ENCODE measurements around the gene CIAO2B.
A peak's percentile ranks its signal among the peaks of the same experiment; 100 is the strongest.
"Not testable (repeated sequence)": the region's sequence is repeated elsewhere in the genome, so short reads cannot be mapped to it uniquely, and the experiment has no call there.

CIAO2B gene

DNA sequence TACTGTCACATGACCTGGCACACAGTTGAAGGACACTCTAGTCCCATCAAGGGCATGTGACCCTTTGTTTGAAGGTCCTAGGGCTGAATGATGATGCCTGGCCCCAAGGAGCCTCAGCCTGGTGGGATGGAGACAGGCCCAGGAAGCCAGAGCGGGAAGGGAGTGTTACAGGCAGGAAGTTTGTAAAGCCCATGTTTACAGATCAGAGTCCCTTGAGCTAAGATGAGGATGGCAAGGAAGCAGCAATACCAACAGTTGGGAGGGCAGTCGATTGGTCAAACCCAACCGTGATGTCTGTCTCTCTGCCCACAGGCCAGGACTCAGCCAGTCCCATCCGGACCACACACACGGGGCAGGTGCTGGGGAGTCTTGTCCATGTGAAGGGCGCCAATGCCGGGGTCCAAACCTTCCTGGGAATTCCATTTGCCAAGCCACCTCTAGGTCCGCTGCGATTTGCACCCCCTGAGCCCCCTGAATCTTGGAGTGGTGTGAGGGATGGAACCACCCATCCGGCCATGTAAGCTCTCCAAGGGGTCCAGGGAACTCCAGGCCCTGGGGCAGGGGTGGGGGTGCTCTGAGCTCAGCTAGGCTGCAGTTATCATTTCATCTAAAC lies 3.6 kb upstream of the CIAO2B start:
- FAIRE-seq, result no peak
- DNase-seq (ENCODE audit: low spot score), result no peak

DNA sequence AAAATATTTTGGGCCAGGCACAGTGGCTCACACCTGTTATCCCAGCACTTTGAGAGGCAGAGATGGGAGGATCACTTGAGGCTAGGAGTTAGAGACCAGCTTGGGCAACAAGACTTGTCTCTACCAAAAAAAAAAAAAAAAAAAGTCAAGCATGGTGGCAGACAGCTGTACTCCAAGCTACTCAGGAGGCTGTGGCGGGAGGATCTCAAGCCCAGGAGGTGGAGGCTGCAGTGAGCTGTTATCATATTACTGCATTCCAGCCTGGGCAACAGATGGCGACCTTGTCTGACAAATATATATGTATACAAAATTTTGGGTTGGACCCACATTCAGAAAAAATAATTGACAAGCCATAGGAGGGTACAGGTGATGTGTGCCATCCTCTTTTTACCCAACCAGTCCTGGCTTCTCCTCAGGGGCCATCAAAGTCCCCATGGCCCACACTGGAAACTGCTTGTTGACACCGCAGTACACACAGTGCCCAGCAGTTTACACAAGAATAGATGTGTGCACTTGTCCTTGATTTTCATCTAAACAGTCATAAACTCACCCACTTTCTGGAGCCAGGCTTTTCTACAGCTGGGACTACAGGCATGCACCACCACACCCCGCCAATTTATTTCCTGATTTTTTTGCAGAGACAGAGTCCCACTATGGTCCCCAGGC lies 2.8 kb upstream of the CIAO2B start:
- FAIRE-seq (no peak), DNase-seq (ENCODE audit: low spot score) (no peak)

DNA sequence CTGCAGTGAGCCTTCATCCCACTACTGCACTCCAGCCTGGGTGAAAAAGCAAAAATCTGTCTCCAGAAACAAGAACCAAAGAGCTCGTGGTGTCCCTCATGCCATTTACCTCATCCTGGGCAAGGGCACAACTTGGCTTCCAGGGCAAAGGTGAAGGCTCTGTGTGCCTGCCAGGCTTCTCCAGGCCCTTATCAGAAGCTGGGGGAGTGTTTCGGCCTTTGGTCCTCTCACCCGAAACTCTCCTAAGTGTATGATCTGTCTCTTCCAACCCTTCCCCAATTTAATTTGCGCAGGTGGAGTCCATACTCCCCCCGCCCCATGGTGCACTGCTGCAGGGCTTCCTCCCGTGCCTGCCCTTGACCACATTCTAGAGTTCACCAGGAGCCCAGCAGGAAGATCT lies 2.3 kb upstream of the CIAO2B start:
- FAIRE-seq (no peak), DNase-seq (ENCODE audit: low spot score) (no peak)

DNA sequence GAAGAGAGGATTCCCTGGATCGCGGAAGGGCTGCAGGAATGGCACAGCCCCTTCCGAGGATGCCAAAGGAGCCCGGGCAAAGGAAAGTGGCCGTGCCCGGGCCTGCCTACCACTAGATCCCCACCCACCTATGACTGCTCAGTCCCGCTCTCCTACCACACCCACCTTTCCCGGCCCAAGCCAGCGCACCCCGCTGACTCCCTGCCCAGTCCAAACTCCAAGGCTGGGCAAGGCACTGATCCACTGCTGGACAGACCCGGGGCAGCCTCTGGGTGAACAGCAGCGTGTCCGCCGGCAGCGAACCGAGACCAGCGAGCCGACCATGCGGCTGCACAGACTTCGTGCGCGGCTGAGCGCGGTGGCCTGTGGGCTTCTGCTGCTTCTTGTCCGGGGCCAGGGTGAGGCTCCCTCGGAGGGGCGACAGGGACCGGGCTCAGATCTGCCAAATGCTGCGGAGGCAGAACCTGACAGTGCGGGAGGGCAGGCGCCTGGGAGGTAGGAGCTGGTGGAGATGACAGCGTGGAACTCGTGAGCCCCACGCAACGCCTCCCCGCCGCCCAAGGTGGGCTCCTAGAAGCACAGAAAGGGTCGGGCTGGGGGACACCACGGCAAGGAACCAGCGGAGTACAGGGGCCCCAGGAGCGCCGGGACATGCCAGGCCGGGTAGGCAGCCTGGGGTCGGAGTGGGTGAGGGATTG lies 1.3 kb upstream of the CIAO2B start, which contains the start of gene CES2:
TSS of gene CES2 (plus strand) at position 203 of the 698 bp plus-strand sequence. CDS start at position 323, 120 bp downstream.
- peak; percentile 59 for DNase-seq (ENCODE audit: low spot score)
- peak; percentile 50 for FAIRE-seq

DNA sequence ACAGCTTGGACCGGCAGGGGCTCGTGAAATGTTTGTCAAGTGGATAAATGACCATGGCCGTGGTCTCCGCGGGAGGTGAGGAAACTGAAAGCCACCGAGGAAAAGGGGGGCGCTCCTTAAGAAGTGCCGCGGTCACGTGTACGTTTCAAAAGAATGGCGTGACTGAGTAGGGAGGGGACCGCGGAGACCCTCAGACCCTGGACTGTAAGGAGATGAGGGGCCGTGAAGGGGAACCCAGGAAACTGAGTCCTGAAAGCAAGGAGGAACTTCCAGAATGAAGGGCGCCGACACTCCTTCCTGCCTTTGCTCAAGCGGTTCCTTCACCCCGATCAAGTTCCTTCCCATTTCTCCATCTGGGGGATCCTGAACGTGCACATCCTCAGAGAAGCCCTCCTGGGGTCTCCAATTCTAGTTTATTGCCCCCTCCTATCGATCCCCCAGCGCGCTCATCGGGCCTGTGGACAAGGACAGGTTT lies 674 bp upstream of the CIAO2B start:
- not testable (repeated sequence) for DNase-seq (ENCODE audit: low spot score)

DNA sequence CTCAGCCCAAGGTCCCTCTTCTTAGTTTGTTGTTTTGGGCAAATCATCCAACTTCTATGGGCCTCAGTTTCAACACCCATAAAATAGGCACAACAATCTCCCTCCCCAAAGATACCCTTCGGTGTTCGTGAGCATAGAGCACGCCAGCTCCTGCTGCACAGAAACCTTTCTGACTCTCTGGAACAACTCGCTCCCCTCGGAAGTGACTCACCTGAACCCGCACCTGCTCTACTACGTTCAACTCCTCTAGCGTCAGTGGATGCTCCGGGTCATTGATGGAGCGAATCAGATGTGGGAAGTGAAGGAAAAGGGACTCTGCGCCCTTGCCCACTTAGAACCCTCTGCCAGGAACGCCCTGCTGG lies 445 bp downstream of the CIAO2B start:
- FAIRE-seq (no peak), DNase-seq (ENCODE audit: low spot score) (peak; percentile 16)

More for the DNA sequence above, 674 bp upstream of the CIAO2B start:
- FAIRE-seq, result not testable (repeated sequence)

DNA sequence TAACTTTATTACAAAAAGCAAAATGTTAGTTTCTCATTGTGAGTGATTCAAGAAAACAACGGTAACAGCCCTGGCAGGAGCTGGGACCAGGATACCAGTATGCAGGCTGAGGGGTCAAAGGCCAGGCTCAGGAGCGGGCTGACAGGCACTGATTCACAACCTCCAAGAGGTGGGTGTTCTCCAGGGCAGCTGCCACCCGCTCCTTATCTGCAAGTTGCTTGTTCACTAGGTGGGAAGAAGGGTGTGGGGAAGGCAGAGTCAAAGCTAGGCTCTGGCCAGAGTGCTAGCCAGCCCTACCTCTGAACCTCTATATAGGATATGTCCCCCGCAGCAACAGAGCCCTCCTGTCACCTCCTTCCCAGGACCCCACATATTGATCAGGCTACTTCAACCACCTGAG lies 2.1 kb downstream of the CIAO2B start:
- no peak for FAIRE-seq
- no peak for DNase-seq (ENCODE audit: low spot score)

DNA sequence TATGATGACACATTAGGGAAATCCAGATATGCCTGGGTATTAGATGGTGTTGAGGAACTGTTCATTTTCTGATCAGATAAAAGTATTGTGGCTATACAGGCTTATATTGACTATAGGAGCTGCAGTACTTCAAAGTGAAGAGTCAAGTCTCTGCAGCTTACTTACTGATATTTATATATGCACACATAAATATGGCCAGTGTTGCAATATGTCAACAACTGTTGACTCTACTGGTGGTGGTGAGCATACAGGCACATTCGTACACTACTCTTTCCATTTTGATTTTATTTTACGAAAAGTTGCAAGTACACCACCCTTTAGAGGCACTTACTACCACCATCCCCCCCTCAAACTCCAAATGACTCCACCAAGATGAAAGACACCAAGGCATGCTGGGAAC lies 2.5 kb downstream of the CIAO2B start:
- FAIRE-seq (no peak), DNase-seq (ENCODE audit: low spot score) (no peak)

DNA sequence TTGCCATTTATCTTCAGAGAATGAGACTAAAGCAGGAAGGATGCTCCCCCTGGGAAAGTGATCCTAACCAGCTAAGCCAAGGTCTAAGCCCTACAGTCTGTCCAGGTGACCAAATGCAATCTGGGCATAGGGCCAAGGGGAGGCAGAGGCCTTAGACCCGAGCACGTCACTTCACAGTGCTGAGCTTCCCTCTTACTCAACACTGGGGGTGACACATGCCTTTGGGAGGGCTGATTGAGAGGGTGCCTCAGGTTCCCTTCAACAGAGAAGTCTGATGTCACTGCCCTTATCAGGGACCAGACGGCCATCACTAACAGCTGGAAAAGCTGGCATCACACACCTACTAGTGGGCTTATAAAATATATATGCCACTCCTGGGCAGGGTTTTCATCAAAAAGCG lies 4.0 kb downstream of the CIAO2B start:
- DNase-seq (ENCODE audit: low spot score), result peak; percentile 96
- FAIRE-seq, result peak; percentile 81

DNA sequence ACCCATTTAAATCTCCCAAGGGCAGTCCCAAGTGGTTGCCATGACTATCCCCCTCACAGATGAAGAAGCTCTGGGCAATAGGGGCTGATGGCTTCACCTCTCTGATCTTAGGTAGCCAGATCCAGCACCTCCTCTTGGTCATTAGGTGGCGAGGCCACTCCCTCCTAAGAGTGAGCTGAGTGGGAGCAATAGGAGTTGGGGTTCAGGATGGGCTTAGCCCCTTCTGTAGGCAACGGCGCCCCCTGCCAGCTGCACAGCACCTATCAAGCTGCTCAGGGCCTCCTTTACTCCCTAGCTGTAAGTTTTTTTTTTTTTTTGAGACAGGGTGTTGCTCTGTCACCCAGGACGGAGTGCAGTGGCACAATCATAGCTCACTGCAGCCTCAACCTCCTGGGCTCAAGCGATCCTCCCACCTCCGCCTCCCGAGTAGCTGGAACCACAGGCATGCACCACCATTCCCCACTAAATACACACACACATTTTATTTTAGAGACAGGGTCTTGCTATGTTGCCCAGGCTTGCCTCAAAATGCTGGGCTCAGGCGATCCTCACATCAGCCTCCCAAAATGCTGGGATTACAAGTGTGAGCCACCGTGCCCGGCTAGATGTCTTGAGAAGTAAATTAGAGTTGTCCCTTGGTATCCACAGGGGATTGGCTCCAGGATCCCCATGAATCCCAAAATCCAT lies 5.4 kb downstream of the CIAO2B start:
- no peak for FAIRE-seq

DNA sequence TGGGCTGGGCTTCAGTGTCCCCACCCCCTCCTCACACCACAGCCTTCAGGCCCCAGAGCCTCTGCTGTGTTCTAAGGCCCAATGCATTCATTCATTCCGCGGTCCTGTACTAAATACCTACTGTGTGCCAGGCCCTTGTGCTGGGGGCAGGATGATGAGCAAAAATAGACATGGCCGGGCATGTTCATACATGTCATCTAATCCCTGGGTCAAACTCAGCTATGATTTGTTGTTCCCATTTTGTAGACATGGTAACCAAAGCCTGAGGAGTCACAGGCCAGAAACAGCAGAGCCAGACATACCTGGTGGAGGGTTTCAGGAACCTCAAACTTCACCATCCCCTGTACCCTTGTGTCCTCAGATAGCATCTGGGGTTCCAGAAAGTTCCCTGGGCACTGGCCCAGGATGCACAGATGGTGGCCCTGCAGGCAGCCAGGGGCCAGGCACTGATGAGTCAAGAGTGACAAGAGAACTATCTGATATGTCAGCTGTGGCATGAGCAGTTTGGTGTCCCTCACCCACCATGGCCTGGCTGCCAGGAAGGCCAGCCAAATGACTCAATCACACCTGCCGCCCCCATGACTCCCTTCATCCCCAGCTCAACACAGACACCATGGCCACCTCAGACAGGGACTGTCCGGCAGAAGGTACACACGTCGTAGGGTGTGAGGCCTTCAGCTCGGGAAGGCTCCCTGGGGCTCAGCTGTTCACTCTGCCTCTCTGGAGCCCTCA lies 6.1 kb downstream of the CIAO2B start:
- DNase-seq (ENCODE audit: low spot score) (peak; percentile 94), FAIRE-seq (peak; percentile 91)

More for the DNA sequence above, 5.4 kb downstream of the CIAO2B start:
- no peak for DNase-seq (ENCODE audit: low spot score)

DNA sequence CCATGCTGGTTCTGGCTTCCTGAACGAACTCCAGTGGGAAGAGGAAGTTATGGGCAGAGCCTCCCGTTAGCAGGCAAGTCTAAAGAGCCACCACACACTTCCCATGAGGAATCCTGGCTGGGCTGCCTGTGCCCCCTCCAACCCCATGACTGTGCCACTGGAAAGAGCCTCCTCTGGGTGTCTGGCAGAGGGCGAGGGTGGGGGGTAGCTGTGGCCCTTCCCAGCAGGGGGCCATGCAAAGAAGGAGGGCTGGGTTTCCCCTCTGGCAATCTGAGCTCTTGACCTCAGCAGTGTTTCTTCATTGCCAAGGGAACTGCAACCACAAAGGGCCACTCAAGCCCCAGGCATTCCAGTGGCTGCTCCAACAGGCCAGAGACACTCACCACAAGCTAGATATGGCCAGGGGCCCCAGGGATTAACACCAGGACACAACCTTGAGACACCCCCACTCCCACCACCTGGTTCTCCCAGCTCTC lies 7.2 kb downstream of the CIAO2B start:
- peak; percentile 98 for FAIRE-seq
- peak; percentile 100 for DNase-seq (ENCODE audit: low spot score)

DNA sequence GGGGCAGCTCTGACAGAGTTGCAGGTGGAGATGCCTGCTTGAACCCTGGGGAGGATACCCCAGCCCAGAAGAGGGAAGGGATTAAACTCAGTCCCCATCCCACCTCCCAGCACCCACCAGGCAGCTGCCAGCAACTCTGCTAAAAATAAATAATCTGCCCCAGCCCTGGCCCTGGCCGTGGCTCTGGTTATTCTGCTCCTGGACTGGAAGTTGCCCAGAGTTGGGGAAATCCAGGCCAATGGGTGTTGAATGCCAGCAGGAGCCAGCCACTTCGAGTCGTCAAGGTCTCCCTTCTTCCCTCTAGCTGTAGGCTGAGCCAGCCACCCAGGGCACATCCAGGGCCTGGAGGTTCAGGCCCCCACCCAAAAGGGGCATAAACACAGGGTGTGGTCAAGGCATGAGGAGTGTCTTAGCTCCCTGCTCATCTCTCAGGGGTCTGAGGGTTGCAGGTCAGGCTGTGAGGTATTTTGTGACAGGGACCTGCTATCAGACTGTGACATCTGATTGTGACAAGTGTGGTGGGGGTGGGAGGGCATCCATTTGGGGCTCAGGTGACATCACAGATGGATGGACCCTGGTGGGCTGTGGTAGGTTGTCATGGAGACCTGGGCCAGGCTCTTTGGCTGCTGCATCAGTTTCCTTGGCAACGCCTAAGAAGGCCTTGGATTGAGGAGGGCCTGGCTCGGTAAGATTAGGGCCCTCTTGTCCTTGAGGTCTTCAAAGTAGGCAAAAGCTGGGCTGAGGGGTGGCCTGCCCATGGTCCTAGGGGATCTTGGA lies 7.8 kb downstream of the CIAO2B start:
- FAIRE-seq (no peak), DNase-seq (ENCODE audit: low spot score) (peak; percentile 38)

DNA sequence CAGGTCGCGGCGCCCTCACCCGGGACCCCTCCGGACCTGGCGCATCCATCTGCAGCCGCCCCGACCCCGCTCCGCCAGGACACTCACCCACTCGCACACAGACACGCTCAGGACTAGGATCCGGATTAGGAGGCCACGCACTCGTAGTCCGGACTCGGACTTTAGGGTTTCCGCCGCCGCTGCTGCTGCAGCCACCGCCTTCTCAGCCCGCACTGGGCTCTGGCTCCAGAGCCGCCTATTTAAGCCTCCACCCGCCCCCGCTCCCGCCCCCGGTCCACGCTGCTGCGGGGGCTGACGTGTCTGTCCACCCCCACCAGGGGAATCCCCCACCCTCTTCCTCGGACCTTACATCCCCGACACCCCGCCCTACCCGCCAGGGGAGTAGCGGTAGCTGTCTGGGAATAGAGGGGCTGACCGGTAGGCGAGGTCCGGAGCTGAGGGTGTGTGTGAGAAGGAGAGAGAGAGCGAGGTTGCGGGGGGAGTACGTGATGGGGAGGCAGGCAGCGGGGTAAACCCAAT lies 8.8 kb downstream of the CIAO2B start, which contains the start of gene RRAD:
TSS of gene RRAD (minus strand) at position 214 of the 519 bp plus-strand sequence. CDS start 356 bp downstream, outside the sequence.
- DNase-seq (ENCODE audit: low spot score), result peak; percentile 89
- FAIRE-seq, result peak; percentile 71

DNA sequence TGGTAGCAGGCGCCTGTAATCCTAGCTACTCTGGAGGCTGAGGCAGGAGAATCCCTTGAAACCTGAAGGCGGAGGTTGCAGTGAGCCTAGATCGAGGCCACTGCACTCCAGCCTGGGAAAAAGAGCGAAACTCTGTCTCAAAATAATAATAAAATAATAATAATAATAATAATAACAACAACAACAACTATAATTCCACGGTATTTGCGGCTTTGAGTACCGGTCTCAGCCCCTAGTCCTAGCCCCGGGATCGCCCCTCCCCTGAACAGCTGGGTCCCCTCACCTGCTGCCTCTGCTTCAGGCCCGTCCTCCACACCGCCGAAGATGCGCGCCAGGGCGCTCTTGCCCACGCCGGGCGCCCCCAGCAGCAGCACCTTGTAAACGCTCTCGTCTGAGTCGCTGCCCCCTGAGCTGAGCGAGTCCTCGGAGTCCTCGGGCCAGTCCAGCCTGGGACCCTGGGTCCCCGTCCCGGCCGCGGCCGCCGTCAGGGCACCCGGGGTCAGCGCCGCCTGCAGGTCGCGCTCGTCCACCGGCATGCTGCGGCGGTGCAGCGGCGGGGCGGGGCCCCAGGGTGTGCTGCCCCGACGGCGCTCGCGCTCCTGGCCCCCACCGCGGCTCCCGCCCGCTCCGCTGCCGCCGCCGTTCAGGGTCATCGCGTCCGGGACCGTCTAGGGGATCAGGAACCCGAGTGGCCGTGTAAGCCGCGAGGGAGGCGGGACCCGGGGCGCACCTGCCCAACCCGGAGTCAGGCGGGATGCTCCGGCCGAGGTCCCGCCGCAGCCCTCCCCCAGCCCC lies 9.5 kb downstream of the CIAO2B start:
- no peak for FAIRE-seq
- peak; percentile 36 for DNase-seq (ENCODE audit: low spot score)

DNA sequence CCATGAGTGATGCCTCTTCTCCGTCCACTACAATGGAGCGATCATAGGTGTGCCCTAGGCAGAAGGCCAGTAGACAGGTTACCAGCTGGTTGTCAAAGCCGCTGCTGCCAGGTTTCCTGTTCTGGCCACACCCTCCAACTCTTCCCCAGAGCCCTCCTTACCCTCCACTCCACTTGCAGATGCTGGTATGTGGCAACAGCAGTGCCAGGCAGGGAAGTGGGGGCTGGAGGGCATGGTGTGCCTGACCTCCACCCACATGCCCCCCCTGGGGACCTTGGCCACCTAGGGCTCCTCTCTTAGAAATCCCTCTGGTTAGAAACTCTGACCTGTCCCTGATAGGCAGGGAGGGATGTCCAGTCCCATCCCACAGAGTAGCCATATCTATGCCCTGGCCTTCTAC lies 10.3 kb downstream of the CIAO2B start:
- DNase-seq (ENCODE audit: low spot score) (no peak), FAIRE-seq (no peak)

DNA sequence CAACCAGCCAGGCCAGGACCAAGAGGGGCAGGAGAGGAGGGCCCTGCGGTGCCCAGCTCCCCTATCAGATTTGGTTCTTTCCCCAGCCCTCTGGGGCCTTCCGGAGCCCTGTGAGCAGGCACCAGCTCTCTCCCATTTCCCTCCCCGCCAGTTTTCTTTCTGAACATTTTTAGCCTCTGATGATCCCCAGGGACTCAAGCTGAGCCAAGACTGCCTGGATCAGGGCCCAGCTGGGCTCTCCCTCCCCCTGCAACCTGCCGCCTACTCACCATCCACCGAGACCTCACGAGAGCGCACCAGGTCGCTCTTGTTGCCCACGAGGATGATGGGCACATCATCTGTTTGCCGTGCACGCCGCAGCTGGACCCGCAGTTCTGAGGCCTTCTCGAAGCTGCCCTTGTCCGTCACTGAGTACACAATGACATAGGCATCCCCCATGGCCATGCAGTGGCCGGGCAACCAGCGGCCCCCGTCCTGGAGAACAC lies 10.9 kb downstream of the CIAO2B start:
- no peak for DNase-seq (ENCODE audit: low spot score)
- no peak for FAIRE-seq

DNA sequence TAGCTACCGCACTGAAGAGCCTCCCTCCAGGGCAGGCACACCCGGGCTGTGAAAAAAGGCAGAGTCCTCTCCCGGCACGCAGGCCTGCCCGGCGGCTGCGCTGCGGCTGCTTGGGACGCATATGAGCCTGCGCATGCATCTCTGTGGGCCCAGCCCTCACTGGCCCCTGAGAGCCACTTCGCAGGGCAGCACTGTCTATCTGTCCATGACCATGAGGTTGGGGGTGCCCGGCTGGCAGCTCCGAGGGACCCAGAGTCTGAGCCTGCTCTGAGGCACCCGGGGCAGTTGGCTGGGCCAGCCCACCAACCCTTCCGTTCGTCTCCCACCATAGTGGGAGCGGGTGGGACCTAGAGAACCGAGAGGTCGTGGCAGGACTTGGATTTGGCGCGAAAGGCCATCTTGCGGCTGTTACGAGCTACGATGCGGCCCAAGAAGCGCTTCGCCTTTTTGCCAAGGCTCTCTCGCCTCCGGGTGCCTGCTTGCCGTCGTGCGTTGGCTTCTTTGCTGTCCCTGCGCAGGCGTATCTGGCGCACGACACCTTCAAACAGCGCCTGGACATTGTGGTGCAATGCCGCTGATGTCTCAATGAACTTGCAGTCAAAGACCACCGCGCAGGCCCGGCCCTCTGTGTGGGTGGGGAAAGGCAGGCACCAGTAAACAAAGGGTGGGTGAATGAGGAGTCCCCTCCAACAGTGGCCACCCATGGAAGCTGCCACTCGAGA lies 12.3 kb downstream of the CIAO2B start:
- FAIRE-seq, result no peak
- DNase-seq (ENCODE audit: low spot score), result no peak
